ENCODE measurements around the gene RNU1-1.
"Not testable (repeated sequence)": the region's sequence is repeated elsewhere in the genome, so short reads cannot be mapped to it uniquely, and the experiment has no call there.

The RNU1-1 gene

DNA sequence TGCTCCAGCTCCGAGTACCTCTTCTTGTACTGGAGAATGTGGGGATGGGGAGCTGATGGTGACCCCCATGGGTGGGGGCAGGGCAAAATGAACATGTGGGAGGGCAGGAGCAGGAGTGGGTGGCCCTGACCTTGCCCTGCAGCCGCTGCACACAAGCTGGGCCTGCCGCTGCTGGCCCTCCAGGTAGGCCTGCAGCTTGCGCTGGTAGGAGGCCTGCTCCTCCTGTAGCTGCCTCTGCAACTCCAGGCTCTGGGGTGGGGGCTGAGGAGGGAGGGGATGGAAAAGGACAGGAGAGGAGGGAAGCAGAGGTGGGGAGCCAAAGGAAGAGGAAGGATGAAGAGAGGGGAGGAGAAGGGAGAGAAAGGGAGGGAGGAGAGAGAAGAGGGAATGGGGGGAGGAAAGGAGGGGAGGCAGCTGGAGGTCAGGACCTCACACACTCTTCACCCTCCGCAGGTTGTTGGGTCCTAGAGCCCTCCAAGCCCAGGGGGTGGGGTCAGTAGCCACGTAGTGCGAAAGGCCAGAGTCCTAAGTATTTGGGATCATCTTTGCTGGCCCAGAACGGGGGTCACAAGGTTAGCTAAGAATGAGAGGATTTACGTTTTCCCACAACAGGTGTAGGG is 22.9 kb downstream of the RNU1-1 start:
- FAIRE-seq, result no peak

DNA sequence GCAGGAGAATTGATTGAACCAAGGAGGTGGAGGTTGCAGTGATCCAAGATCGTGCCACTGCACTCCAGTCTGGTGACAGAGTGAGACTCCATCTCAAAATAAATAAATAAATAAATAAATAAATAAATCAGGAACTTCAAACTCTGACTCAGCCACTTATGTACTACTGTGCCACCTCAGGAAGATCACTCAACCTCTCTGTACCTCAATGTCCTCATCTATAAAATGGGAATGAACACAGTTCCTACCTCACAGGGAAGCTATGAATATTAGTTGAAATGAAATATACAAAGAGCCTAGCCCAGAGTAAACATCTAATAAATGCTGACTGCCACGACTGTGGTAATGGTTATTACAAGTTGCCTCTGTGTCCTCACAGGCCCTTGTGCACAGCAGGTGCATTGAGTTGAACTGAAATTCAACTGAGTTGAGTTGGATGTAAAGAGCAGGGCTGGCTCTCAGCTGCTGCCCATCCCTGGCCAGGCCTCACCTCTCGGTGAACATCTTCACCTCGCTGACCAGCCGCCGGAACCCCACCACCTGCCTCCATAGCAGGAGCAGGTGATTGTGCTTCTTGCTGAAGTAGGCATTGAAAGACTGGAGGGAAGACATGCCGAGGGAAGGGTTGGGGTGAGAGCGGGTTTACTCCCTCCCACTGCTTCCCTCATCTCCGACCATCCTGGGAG is 24.7 kb downstream of the RNU1-1 start:
- not testable (repeated sequence) for FAIRE-seq

DNA sequence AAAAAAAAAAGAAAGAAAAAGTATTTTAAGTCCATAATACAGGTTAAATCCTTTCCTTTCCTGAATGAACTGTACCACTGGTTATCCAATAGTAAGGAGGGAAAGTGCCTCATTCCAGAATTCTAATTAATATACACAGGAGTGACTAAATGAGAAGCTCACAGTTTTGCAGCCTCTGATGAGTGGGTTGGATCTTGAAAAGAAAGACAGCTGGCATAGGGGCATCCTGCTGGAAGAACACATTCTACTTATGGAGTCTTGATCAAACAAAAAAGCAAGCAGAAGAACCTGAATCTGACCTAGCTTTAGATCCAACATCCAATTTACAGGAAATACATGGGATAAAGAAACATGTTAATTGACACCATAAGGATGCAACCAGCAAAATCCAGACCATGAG is 27.1 kb downstream of the RNU1-1 start:
- not testable (repeated sequence) for FAIRE-seq

DNA sequence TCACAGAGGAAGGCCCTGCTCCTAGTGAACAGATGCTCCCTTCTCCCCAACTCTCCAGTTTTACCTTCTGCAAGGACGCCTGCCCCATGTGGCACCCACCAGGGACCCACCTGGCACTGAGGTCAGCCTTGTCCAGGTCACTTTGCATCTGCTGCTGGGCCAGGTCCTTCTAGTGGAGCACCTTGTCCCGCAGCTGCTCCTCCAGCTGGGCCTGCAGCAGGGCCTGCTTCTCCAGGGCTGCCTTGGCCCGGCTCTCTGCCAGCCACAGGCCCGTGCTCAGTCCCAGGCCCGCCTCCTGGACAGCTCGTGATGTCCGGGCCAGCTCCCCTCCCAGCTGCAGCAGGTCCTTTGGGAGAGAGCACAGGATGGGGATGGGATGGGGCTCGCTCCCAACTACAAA is 27.8 kb downstream of the RNU1-1 start:
- not testable (repeated sequence) for FAIRE-seq

DNA sequence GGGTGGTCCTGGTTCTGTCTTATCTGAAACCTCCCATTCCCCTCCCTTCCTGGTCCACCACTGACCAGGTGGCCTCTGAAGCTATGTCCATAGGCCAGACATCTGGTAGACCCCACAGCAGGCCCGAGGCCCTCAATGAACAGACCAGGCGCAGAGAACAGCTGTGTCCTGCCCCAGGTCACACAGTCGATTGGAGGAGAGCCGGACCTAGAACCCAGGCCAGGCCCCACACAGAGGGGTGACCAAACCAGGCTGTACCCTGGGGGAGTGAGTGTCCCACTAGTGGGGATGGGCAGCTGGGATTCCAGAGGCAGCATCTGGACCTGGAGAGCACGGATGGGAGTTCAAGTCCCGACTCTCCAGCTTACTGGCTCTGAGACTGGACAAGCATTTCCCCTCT is 29.2 kb downstream of the RNU1-1 start:
- FAIRE-seq, result no peak

DNA sequence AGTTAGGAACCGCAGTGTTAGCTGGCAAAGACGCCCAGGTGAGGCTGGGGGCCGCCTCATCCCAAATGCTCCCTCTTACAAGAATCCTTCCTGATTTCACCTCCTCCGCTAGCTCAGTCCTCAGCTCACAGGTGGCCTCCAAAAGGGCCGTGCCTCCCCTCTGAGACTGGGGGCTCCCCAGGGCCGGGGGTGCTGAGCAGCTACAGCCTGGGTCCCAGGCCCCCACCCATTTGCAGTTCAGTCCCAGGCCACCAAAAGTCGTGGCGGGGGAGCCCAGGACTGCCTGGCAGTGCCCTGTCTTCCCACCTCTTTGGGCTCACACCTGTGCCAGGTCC is 29.6 kb downstream of the RNU1-1 start:
- no peak for FAIRE-seq

DNA sequence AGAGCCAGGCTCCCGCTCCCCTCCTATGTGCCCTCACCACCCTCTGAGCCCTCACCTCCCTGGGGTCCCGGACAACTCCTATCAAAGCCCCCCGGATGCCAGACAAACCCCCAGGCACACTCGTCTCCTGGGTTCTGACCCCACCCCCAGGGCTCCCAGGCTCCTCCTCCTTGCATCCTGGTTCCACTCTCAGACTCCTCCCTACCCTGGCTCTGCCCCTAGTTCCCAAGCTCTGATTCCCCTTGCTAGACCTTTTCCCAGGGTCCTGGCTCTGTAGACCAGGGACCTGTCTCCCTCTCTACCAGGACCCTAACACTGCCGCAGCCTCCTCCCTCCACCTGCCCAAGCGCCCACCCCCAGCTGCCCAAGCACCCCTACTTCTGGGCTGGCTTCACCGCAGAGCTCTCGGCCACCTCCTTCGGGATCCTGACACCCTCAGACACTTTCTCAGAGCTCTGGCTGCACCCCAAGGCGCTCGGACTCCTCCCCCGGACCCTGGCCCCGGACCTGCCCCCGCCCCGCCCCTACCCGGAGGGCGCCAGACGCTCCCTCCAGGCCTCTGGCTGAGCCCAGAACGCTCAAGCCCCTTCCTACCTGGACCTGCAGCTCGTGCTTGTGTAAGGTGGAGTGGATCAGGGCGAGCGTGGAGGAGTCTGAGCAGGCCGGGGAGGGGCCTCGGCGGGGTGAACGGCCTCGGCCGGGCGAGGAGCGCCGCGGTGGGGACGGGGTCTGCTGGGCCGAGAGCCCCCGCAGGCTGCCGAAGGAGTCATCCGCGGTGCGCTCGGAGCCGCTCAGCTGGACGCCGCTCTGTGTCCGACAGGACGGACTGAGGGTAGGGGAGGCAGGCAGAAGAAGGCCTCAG is 30.2 kb downstream of the RNU1-1 start:
- not testable (repeated sequence) for FAIRE-seq

DNA sequence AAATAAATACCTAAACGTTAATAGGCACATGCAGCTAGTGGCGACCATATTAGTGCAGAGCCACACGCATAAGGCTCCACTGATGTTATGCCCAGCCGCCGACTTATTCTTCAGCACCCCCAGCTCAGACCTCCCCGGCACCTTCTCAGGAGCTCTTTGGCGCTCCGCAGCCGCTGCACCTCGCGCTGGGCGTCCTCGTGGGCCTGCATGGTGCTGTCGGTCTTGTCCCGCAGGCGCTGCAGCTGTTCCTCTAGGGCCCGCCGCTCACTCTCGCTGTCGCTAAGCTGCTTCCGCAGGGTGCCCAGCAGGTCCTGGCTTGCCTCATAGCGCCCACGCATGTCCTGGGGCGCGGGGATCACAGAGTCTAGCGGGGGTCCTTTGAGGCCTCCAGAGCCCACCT is 30.9 kb downstream of the RNU1-1 start:
- FAIRE-seq, result not testable (repeated sequence)

DNA sequence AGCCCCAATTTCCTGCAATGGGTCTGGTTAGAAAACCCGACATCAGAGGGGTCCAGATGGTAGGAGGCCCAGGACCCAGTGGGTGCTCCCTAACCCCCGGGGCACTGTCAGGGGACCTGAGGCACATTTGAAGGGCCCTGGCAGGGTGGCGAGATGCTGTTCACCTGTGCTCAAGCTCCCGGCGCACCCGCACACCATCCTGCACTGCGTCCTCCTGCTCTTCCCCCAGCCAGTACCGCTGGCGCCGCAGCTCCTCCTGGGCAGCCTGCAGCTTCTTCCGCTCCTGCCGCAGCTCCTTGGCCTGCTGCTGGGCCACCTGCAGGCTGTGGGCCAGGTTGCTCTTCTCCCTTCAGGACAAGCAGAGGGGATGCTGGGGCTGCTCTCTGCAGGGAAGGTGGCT is 36.0 kb downstream of the RNU1-1 start:
- FAIRE-seq, result no peak

DNA sequence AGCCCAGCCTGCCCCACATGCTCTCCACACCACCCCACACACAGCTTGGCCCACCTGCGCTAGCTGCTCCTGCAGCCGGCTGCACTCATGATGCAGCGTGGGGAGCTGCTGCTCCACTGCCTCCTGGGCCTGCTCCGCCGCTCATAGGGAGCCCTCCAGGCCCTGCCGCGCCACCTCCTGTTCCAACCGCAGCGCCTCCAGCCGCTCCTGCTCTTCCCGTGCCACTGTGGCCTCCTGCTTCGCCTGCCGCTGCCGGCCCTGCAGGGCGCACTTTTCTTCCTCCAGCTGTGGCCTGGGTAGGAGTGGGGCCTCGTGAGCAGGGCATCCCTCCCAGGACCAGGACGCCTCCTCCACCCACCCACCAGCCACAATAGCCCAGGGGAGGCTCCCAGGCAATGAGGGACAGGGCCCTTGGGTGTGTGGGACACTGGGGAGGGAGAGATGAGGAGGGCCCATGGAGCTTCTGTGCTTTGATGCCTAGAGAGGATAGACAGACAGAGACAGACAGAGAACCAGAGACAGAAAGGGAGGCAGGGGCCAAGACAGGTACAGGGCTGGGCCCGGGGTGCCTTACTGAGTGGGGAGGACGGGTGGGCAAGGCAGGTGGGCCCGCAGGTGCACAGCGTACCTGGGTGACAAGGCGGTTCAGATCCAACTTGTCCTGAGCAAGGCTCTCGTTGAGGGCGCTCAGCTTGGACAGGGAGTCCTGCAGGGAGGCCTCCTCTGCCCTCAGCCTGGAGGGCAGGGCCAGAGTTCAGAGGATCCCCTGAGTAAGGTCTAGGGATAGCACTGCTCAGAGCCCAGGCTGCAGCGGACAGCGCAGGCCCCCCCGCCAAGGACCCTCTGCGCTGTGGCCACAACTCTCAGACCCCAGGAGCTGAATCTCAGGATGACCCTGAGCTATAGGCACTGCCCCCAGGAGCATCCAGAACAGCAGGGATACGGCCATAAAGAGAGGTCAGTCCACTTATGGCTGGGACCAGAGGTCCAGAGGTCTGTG is 38.0 kb downstream of the RNU1-1 start:
- FAIRE-seq, result not testable (repeated sequence)

DNA sequence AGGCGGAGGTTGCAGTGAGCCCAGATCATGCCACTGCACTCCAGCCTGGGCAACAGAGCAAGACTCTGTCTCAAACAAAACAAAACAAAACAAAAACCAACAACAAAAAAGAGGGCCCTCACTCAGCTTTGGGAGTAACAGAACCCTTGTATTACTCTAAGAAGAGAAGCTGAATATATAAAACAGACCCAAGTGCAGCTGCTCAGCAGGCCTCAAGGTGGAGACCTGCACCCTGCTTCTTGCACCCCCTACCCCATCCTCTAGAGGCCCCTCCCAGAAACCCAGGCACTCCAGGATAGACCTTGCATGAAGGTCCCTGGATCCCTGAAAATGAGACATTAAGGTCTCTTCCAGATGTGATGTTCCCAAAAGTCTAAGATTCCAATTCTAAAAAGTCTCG is 39.2 kb downstream of the RNU1-1 start:
- not testable (repeated sequence) for FAIRE-seq

DNA sequence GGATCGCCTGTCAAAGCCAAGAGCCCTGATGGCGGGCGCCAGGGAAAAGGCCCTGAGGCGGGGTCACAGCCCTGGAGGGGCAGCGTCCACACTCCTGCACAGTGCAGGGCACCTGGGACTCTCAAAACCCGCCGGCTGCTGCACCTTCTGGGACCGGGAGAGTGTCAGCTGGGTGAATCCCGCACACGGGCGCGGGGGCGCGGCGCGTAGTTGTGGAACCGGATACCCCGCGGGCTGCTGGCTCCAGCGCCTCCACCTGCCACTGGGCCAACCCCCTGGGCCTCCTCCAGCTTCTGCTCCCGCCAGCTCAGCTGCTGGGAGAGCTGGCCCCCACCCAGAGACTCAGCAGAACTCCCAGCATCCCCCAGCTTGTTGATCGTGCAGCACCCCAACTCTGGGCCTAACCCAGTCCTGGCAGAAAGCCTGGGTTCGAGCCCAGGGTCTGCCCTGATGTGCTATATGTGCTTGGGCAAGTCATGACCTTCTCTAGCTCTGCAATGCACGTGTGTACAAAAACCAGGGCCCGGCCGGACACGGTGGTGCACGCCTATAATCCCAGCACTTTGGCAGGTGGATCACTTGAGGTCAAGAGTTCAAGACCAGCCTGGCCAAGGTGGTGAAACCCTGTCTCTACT is 39.8 kb downstream of the RNU1-1 start:
- FAIRE-seq, result no peak

DNA sequence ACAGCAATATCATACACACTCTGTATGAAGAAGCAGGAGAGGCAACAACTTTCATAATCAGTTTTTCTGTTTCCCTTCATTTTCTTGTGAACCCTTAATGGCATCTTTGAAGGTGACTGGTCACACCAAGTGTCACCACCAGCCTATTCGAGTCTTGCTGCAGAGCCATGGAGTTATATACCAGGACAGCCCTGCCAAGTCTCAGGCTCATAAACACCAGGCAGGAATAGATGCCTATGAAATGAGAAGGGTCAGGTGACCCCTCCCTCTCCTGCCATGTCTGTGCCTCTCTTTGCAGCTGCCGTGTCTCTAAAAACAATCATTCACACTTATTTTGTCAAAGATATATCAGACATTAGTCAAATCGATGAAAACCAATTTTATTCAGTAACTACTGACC is 45.5 kb downstream of the RNU1-1 start:
- FAIRE-seq, result no peak

DNA sequence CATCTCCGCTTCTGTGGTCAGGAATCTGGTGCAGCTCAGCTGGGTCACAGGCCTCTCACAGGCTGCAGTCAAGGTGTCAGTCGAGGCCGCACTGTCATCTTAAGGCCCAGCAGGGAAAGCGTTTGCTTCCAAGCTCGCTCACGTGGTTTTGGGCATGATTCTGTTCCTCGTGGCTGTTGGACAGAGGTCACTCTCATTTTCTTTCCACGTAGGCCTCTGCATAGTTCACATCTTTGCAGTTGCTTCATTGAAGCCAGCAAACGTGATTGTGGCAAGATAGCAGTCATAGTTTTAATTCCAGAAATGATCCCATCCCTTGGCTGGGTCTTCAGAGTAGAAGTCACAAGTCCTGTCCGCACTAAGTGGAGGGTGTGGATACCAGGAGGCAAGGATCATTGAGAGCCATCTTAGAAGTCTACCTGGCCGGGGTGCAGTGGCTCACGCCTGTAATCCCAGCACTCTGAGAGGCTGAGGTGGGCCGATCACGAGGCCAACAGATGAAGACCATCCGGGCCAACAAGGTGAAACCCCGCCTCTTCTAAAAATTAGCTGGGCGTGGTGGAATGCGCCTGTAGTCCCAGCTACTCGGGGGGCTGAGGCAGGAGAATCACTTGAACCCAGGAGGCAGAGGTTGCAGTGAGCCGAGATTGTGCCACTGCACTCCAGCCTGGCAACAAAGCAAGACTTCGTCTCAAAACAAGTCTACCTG is 49.0 kb downstream of the RNU1-1 start:
- no peak for FAIRE-seq

Measured in endometrium (tissue), 2 donors.